T-helper 17 cell (primary cell): ENCODE data around the gene ADAMTS2. TPM values are rescaled to one million over a fixed set of nuclear protein-coding genes. Genes with fewer than 3 reads are reported as not detected.

Source experiments
- ATAC-seq: fragments of 150-1000 bp; cut with Tn5 transposase; 2 replicates; pipeline ENCODE4 v1.10.0; 2021; ENCODE audit warnings: mild to moderate bottlenecking, moderate library complexity
- DNase-seq, 3 donors: peaks; one replicate each; pipeline versions ENCODE4 v3.0.0 to v3.0.0-alpha.2; 2020 to 2021
- H3K9me3 ChIP-seq: one replicate; pipeline ENCODE4 v1.7.0; 2013; ENCODE audit warnings: low read length, mild to moderate bottlenecking; ENCODE audit not compliant: control insufficient read depth, poor library complexity, severe bottlenecking
- H3K27ac Mint-ChIP-seq: one replicate; pipeline ENCODE4 v1.8.0; 2022; ENCODE audit warnings: mild to moderate bottlenecking, moderate library complexity, mixed read lengths
- H3K27me3 Mint-ChIP-seq: one replicate; pipeline ENCODE4 v1.8.0; 2022; ENCODE audit warnings: mixed read lengths
- H3K36me3 Mint-ChIP-seq: one replicate; pipeline ENCODE4 v1.8.0; 2022; ENCODE audit warnings: low read depth, mixed read lengths
- H3K4me1 Mint-ChIP-seq: one replicate; pipeline ENCODE4 v1.8.0; 2022; ENCODE audit warnings: mild to moderate bottlenecking, mixed read lengths
- H3K4me3 Mint-ChIP-seq: one replicate; pipeline ENCODE4 v1.8.0; 2022; ENCODE audit warnings: mild to moderate bottlenecking, moderate library complexity, mixed read lengths
- total RNA-seq, 4 donors: library from RNA in 2 of 4; stranded (reverse) in 2 of 4; gene quantifications; one replicate each; pipeline ENCODE4 v1.2.3 and lab custom pipeline; 2022 to 2026

ADAMTS2 gene
- total RNA-seq, 2 donors from 2014 or later: not detected

DNA sequence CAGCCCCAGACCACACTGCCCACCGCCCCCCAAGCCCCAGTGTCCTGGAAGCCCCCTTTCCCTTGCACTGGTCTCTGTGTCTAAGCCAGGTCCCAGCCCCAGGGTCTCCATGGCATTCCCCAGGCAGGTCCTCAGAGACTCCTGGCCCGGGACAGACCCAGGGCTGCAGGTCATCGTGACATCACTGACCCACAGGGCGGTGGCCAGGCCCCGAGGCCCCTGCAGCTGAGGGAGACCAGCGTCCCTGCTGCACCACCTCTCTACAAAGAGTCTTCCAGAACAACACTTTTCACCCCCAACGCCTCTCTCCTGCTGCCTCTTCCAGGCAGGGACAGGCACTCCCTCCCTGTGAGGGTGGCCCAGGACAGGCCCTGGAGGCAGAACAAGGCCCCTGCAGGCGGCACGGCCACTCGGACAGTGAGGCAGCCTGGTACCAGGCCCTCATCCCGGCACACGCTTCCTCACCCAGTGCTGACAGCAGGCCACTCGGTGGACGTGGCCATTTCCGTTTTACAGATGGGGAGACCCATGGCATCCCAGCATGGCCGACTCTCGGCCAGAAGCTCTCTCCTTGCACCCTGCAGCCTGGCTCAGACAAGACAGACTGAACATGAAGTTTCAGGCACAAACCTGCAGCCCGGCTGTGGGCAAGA, 136.4 kb downstream of the ADAMTS2 start:
- H3K4me1 Mint-ChIP-seq: no peaks in the 10 kb centered on the region
- DNase-seq (no peak), ATAC-seq (no peak)

GRCh38 chr5:179207920-179208705, 137.1 kb downstream of the ADAMTS2 start:
- Mint-ChIP-seq H3K27me3 (peaks cover 14% of the 10 kb centered on the region), H3K4me3 (no peak overlapping the region), H3K27ac (no peak overlapping the region), H3K4me1 (no peaks in the 10 kb centered on the region), H3K36me3 (no peaks in the 10 kb centered on the region)
- no peaks in the 10 kb centered on the region for H3K9me3 ChIP-seq
- DNase-seq (no peak), ATAC-seq (no peak)

More for the DNA sequence above, 136.4 kb downstream of the ADAMTS2 start:
- no peaks in the 10 kb centered on the region for H3K9me3 ChIP-seq
- Mint-ChIP-seq H3K27me3 (peaks cover 14% of the 10 kb centered on the region), H3K4me3 (no peak overlapping the region), H3K27ac (no peak overlapping the region), H3K36me3 (no peaks in the 10 kb centered on the region)

- no peak for DNase-seq
- no peaks in the 10 kb centered on the region for H3K9me3 ChIP-seq
- ATAC-seq: no peak
- no peak overlapping the region for H3K27ac Mint-ChIP-seq
- H3K27me3 Mint-ChIP-seq: peaks cover 15% of the 10 kb centered on the region
- no peak overlapping the region for H3K4me3 Mint-ChIP-seq
- no peaks in the 10 kb centered on the region for H3K4me1 Mint-ChIP-seq
- no peaks in the 10 kb centered on the region for H3K36me3 Mint-ChIP-seq
Observed at GRCh38 chr5:179207470-179207869, 137.8 kb downstream of the ADAMTS2 start.

DNA sequence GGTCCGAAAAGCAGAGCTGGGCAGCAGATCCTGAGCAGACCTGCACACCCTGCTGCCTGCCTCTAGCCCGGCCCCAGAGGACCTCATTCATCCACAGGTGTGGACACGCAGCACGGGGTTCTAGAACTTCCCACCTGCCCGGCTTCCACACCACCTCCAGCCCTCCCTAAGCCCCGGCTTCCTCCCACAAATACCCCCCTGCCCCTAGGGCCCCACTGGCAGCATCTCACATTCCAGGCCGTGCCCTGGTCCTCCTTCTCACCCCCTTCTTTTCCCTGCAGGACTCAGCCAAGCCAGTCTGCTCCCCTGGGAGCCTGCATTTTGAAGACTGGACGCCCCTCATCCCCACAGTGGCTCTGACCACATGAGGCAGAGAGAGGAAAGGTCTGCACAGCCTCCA, 138.9 kb downstream of the ADAMTS2 start:
- no peaks in the 10 kb centered on the region for H3K9me3 ChIP-seq
- Mint-ChIP-seq H3K27me3 (peaks cover 14% of the 10 kb centered on the region), H3K27ac (no peak overlapping the region), H3K4me1 (no peaks in the 10 kb centered on the region), H3K36me3 (no peaks in the 10 kb centered on the region), H3K4me3 (no peak overlapping the region)
- DNase-seq: no peak
- no peak for ATAC-seq

DNA sequence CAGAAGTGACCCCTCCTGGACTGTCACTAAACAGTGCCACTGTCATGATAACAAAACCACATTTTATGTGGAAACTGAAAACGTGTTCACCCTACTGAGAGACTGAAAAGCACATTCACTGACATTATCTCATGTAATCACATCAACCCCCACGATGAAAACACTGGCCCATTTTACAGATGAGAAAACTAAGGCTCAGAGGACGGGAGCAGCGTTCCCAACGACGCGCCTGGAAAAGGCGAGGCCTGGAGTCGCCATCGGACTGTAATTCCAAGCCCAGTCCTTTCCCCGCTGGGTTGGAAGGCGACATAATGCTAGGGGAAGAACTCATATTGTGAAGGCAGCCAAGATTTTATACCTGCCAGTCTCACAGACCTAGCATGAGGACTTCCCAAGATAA, 140.0 kb downstream of the ADAMTS2 start:
- H3K4me1 Mint-ChIP-seq: no peaks in the 10 kb centered on the region
- no peak overlapping the region for H3K4me3 Mint-ChIP-seq
- no peaks in the 10 kb centered on the region for H3K9me3 ChIP-seq
- H3K27ac Mint-ChIP-seq: no peak overlapping the region
- no peaks in the 10 kb centered on the region for H3K36me3 Mint-ChIP-seq
- ATAC-seq: no peak
- no peak for DNase-seq
- H3K27me3 Mint-ChIP-seq: peaks cover 12% of the 10 kb centered on the region

DNA sequence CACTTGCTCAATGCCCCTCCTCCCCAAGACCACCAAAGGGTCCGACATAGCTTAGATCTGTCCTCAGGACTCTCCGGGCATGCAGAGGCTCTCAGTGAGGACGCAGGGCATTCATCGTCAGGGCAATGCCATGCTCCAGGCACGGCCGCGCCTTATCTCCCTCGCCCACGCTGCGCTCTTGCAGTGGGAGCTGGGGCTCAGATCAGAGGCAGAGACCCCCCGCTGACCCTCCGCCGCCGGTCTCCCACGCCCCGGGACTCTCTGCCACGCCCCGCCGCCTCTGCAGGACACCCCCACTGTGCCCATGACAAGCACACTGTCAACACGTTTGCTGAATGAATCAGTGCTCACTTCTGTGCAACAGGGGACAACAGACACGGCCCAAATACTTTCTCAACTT, 140.7 kb downstream of the ADAMTS2 start:
- ATAC-seq (no peak), DNase-seq (no peak)
- no peak overlapping the region for H3K4me3 Mint-ChIP-seq

DNA sequence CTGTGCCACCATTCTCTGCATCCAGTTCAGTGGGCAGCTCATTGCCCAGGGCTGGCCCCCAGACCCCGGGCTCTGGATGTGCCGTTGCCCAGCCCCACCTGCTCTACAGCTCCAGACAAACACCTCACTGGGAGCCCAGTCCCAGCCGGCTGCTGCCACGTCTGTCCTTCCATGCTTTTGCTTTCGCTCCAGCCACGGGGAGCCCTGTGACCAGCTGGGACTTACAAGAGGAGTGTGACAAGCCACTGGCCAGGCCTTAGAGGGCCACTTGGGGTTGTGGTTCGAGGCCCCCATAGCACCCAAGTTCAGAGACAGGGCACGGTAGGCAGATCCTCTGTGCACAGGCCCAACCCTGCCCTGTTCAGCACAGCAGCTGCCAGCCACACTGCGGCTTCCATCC, 142.0 kb downstream of the ADAMTS2 start:
- no peak overlapping the region for H3K4me3 Mint-ChIP-seq
- H3K9me3 ChIP-seq: no peaks in the 10 kb centered on the region
- no peak for DNase-seq
- ATAC-seq: no peak
- H3K36me3 Mint-ChIP-seq: no peaks in the 10 kb centered on the region
- no peak overlapping the region for H3K27ac Mint-ChIP-seq
- no peaks in the 10 kb centered on the region for H3K4me1 Mint-ChIP-seq
- H3K27me3 Mint-ChIP-seq: peaks cover 11% of the 10 kb centered on the region

More for the DNA sequence above, 140.7 kb downstream of the ADAMTS2 start:
- Mint-ChIP-seq H3K36me3 (no peaks in the 10 kb centered on the region), H3K27me3 (peaks cover 6% of the 10 kb centered on the region), H3K27ac (no peak overlapping the region), H3K4me1 (no peaks in the 10 kb centered on the region)
- no peaks in the 10 kb centered on the region for H3K9me3 ChIP-seq

GRCh38 chr5:179201986-179202385, 143.3 kb downstream of the ADAMTS2 start:
- no peak overlapping the region for H3K27ac Mint-ChIP-seq
- peaks cover 11% of the 10 kb centered on the region for H3K27me3 Mint-ChIP-seq
- no peaks in the 10 kb centered on the region for H3K9me3 ChIP-seq
- H3K4me1 Mint-ChIP-seq: no peaks in the 10 kb centered on the region
- ATAC-seq (no peak), DNase-seq (no peak)
- H3K4me3 Mint-ChIP-seq: no peak overlapping the region
- H3K36me3 Mint-ChIP-seq: no peaks in the 10 kb centered on the region

- Mint-ChIP-seq H3K4me1 (no peaks in the 10 kb centered on the region), H3K4me3 (no peak overlapping the region), H3K27ac (no peak overlapping the region), H3K27me3 (peaks cover 11% of the 10 kb centered on the region), H3K36me3 (no peaks in the 10 kb centered on the region)
- ATAC-seq: no peak
- no peak for DNase-seq
- H3K9me3 ChIP-seq: no peaks in the 10 kb centered on the region
Observed at GRCh38 chr5:179199246-179199645, 146.0 kb downstream of the ADAMTS2 start.

- ATAC-seq (no peak), DNase-seq (no peak)
- Mint-ChIP-seq H3K4me3 (no peak overlapping the region), H3K27ac (no peak overlapping the region), H3K4me1 (no peaks in the 10 kb centered on the region), H3K27me3 (peaks cover 11% of the 10 kb centered on the region), H3K36me3 (no peaks in the 10 kb centered on the region)
- no peaks in the 10 kb centered on the region for H3K9me3 ChIP-seq
Observed at GRCh38 chr5:179198825-179199224, 146.4 kb downstream of the ADAMTS2 start.

DNA sequence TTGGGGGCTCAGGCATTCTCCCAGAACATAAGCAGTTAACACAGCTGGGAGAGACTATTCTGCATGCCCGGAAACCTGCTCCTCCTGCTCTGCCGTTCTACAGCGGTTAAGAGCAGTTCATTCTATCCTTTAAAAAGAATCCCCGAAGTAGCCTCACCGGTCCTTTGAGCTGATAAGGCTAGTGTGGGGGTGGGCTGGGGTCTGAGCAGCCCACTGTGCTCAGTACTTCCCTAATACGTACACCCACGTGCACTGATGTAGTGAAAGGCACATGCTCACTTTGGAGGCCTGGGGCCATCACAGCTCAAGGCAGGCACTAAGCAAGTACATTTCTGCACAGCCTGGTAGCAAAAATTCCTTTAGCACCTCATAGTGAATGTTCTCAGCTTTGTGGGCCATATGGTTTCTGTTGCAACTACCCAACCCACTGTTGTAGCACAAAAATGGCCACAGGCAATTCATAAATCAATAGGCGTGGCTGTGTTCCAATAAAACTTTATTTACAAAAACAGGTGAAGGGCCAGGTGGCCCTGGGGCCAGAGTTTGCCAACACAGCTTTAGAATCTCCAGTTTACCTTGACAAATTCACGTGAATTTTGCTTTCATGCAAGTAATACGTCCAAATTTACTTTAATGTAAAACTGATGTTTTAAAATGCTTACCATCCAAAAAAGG, 148.7 kb downstream of the ADAMTS2 start:
- no peak for ATAC-seq
- H3K27ac Mint-ChIP-seq: no peak overlapping the region
- H3K4me1 Mint-ChIP-seq: no peaks in the 10 kb centered on the region
- no peaks in the 10 kb centered on the region for H3K9me3 ChIP-seq
- no peak overlapping the region for H3K4me3 Mint-ChIP-seq
- no peaks in the 10 kb centered on the region for H3K36me3 Mint-ChIP-seq
- no peak for DNase-seq
- H3K27me3 Mint-ChIP-seq: peaks cover 5% of the 10 kb centered on the region

- Mint-ChIP-seq H3K4me1 (no peaks in the 10 kb centered on the region), H3K27me3 (peaks cover 5% of the 10 kb centered on the region), H3K27ac (no peak overlapping the region), H3K4me3 (no peak overlapping the region), H3K36me3 (no peaks in the 10 kb centered on the region)
- DNase-seq (no peak), ATAC-seq (no peak)
- H3K9me3 ChIP-seq: no peaks in the 10 kb centered on the region
Observed at GRCh38 chr5:179195561-179196404, 149.5 kb downstream of the ADAMTS2 start.

DNA sequence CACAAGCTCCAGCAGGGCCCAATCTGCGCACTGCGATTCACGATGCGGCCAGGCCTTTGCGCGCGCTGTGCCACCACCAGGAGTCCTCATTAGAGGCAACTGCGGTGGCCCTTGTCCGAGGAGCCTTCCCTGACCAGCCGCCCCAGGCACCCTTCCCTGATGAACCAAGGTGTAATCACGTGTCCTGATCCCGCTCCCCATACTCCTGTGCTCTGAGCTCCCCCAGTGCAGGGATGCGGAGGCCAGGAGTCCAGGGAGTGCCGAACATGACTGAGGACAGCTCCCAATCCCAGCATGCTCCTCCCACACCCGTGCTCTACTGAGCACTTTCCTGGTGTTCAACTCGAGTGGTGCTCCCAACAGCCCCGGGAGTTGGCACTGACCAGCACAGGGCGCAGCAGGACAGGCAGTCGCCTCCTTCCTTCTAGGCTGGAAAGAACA, 150.3 kb downstream of the ADAMTS2 start:
- Mint-ChIP-seq H3K36me3 (no peaks in the 10 kb centered on the region), H3K27me3 (peaks cover 6% of the 10 kb centered on the region), H3K4me3 (no peak overlapping the region), H3K27ac (no peak overlapping the region), H3K4me1 (no peaks in the 10 kb centered on the region)
- H3K9me3 ChIP-seq: no peaks in the 10 kb centered on the region
- DNase-seq: no peak
- no peak for ATAC-seq
